ENCODE results near the gene UGT8. TPM values are rescaled to one million over a fixed set of nuclear protein-coding genes. Genes with fewer than 3 reads are reported as not detected.
A peak's percentile ranks its signal among the peaks of the same experiment; 100 is the strongest.
"Not testable (repeated sequence)": the region's sequence is repeated elsewhere in the genome, so short reads cannot be mapped to it uniquely, and the experiment has no call there.

Gene UGT8
- polyA plus RNA-seq, 3 donors, result 44.6 to 63.9 (median 47.6) TPM

- peak; percentile 17 for DNase-seq
These were observed 1.4 kb downstream of the UGT8 start for GRCh38 chr4:114599903-114600552.

DNA sequence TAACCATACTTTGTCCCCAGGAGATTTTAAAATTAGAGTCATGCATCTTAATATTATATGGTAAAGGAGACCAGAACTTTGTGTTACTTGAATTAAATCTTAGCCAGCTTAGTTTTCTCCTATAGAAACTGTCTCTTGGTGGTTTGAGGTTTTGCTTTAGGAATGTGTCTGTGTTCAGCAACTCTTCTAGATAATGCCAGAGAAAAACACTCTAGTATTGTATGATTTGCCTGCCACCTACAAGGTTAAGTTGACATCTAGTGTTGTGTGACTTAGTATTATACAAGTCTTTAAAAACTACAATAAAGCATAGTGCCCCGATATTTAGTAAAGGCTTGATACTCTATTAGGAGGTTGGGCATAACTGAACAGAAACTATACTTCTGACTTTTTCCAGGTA lies 2.1 kb downstream of the UGT8 start:
- DNase-seq, result no peak

DNA sequence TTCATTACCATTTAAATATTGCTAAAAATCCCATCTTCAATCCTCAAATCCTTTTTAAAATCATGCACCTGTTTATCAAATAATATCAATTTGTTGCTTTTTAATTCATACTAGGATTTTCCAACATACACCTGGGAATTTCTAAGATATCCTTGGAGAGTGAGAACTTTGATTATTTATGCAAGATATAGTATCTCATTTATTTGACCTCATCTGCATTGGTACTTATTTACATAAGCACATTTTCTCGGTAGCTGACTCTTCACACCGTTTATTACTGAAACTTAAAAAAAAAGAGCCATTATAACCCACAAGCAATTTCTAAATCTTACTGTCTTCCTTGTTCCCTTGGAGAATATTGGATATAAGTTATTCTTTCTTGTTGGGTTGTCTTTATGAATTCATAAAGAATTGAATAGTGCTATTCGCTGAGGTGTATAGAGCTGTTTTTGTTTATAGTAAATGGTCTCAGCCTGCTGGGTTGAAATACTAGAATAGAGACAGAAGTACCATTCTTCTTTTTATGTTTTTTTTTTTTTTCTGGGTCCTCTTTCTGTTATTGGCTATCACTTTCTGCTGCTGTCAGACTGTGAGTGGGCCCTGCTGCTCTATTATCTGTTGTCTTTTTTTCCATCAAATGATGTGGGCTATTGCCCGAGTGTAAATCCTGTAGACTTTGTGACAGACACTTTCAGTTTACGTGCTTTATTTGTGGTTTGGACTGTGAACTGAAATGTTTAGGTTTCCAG lies 2.9 kb downstream of the UGT8 start:
- DNase-seq, result no peak

GRCh38 chr4:114603497-114603896 lies 4.9 kb downstream of the UGT8 start:
- no peak for DNase-seq

DNA sequence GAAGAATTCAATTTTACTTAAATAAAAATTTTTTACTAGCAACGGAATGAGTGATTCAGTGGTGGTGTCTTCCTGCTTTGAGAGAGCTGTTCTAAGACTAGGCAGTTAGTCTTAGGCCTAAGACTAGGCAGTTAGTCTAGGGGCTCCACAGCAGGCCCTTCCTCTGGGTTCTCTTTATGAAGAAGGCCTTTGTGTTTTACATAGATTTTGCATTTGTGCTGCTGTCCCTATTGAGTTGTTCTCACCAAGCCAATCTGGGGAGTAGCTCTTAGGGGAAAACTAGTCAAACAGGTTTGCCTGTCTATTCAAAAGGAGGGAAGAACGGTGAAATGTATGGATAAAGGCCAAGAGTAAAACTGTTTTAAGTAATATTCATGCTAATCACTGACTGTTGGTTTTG lies 7.6 kb downstream of the UGT8 start:
- DNase-seq, result peak; percentile 37

DNA sequence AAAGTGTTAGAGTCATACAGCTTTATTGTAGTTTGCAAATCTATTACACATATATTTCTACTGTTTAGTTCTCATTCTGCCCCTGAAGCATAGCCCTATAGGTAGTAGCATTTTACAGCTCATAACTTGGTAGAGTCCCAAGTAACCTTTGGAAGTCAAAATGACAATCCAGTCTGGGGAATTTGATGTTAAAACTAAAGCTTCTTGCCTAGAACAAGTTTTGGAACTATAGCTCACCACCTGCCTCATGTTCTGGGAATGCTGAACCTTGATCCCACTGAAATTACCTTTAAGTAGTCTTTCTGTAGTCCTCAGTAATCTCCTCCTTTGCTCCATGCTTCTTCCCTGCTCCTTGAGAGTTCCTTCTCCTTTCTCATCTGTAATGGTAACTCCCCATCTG lies 8.4 kb downstream of the UGT8 start:
- no peak for DNase-seq

- no peak for DNase-seq
These were observed 15.0 kb downstream of the UGT8 start for GRCh38 chr4:114613560-114613959.

- peak; percentile 54 for DNase-seq
These were observed 16.8 kb downstream of the UGT8 start for GRCh38 chr4:114615435-114615834.

DNA sequence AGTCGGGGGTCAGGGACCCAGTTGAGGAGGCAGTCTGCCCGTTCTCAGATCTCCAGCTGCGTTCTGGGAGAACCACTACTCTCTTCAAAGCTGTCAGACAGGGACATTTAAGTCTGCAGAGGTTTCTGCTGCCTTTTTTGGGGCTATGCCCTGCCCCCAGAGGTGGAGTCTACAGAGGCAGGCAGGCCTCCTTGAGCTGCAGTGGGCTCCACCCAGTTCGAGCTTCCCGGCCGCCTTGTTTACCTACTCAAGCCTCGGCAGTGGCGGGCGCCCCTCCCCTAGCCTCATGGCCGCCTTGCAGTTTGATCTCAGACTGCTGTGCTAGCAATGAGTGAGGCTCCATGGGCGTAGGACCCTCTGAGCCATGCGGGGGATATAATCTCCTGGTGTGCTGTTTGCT lies 17.4 kb downstream of the UGT8 start:
- not testable (repeated sequence) for DNase-seq

GRCh38 chr4:114626196-114626595 lies 27.6 kb downstream of the UGT8 start:
- peak; percentile 7 for DNase-seq

DNA sequence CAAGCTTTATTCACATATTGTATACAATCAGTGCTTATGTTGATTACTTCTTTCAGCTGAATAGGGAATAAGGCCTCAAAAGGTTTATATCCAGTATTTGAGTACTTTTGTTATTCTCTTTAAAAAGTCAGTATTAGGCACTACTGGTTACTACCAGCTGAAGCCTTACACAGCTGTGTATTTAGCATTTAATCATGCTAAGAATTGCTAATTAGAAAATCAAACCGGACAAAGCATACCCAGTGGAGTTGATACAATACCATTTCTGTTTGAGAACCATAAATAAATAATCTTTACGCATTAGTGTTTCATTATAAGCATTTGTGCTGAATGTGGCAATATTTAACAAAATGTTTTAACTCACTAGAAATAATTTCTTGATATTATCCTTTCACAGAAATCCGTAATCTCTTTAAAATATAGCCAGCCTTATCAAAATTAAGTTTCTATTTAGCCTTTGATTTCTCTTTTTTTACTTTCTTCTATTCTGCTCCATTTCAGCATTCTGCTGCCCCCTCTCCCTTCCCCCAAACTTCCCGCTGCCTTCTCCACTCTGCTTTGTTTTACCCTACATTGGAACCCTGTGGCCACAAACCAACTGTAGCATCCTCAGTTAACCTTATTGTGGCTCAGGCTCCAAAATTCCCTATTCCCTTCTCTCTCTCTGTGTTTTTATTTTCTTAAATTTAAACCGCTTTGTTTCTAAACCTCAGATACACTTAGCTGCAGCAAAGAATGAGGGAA lies 37.8 kb downstream of the UGT8 start:
- DNase-seq, result no peak

GRCh38 chr4:114642173-114642780 lies 43.7 kb downstream of the UGT8 start:
- DNase-seq, result peak; percentile 5

DNA sequence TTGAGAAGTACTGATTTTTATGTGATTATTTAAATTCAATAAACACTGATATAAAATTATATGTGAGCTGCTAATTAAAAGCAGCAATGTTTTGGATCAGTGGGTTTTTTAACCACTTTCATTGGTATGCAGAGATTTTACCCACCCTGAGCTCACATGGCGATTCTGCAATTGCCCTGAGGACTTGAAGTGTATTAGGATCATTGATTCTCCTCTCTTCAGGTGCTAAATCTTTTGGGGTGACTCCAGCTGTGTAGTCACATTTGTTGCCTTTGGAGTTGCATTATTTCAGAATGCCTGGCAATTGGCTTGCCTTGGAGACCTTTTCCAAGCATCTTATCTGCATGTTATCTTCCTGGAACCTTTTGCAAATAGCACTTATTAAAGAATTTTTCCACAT lies 51.3 kb downstream of the UGT8 start:
- DNase-seq, result no peak

DNA sequence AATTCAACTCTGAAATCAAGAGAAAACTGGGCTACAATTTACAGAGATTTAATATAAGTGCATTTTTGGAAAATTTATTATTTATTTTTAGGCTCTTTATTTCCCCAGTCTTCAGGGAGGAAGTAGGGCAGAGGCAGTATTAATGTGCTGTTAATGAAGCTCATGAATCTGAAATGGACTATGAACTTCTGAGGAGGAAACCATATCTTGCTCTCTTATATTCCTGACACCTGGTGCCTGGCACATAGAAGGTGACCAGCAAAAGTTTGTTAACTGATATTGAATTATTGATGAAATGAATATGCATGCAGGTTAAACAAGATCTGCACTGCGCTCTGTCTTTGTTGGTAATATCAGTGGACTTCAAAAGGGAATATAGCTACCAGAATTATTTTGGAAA lies 55.1 kb downstream of the UGT8 start:
- no peak for DNase-seq

- no peak for DNase-seq
These were observed 56.0 kb downstream of the UGT8 start for GRCh38 chr4:114654592-114654991.

GRCh38 chr4:114658179-114658578 lies 59.6 kb downstream of the UGT8 start:
- DNase-seq, result no peak

- no peak for DNase-seq
These were observed 60.2 kb downstream of the UGT8 start for GRCh38 chr4:114658776-114659175.

DNA sequence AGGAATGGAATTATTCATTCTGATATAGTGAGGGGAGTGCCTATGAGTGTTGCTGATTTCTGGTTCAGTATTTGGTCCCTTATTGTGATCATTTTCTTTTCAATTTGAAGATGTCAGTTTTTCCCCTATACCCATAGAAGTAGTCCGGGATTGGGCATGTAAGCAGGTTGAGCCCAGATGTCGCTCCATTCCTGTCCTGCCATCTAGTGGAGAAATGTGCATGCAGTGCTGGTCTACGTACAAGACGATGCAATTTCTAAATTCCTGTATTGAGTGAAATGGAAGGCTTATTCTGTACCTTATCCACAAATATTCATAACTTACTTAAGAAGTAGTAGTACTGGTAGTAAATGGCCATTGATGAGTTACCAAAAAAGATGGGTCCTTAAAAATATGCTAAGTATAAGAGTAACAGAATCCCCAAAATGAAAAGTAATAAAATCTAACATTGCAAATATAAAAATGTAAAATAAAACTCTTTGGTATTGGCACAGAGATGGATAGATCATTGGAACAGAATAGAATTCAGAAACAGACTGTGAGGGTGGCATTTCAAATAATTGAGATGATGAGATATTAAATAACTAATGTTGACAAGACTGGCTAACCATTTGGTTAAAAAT lies 60.9 kb downstream of the UGT8 start:
- peak; percentile 58 for DNase-seq

GRCh38 chr4:114663083-114663482 lies 64.5 kb downstream of the UGT8 start:
- DNase-seq, result no peak

DNA sequence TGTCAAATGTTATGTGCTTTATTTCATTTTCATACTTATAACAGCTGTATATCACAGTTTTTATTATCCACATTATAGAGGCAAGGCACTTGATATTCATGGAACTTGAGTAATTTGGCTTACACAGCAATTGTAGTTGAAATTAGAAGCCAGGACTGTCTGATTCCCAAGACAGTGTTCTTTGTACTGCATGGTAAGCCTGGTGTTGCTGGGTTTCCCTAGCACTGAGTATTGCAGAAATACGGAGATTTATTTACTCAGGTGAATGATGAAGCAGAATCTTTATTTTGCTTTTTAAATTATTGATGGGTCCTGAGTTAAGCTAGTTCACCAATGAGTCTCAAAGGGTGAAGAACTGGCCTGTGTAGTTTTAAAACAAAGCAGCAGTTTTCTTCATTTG lies 70.0 kb downstream of the UGT8 start:
- no peak for DNase-seq

DNA sequence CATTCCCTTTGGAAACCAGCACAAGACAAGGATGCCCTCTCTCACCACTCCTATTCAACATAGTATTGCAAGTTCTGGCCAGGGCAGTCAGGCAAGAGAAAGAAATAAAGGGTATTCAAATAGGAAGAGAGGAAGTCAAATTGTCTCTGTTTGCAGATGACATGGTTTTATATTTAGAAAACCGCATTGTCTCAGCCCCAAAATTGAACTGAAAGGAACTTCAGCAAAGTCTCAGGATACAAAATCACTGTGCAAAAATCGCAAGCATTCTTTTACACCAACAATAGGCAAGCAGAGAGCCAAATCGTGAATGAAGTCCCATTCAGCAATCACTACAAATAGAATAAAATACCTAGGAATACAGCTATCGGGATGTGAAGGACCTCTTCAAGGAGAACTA lies 72.1 kb downstream of the UGT8 start:
- DNase-seq, result not testable (repeated sequence)

GRCh38 chr4:114673306-114673705 lies 74.7 kb downstream of the UGT8 start:
- no peak for DNase-seq

All from renal pelvis (tissue), 4 donors.